H1 (cell line): Measurements from ENCODE around the gene UTP25. TPM values are rescaled to one million over a fixed set of nuclear protein-coding genes. Genes with fewer than 3 reads are reported as not detected.

Experiments
- ATF3 ChIP-seq: IDR thresholded peaks from 2 replicates; pipeline ENCODE4 v1.6.1; 2011; ENCODE audit warnings: low read depth, mild to moderate bottlenecking, low read length; ENCODE audit not compliant: insufficient read depth
- CBX8 ChIP-seq: fragments of 300-800, 300-1000 bp; sonication (generic); IDR thresholded peaks from 2 replicates; pipeline ENCODE4 v1.7.1; 2016; ENCODE audit warnings: low read depth, low read length, borderline replicate concordance
- CHD7 ChIP-seq: fragments of 300-600 bp; sonication (generic); IDR thresholded peaks from 2 replicates; pipeline ENCODE4 v1.7.1; 2012; ENCODE audit warnings: low read length, moderate library complexity, mild to moderate bottlenecking, inconsistent platforms; ENCODE audit not compliant: insufficient replicate concordance
- CTBP2 ChIP-seq: IDR thresholded peaks from 2 replicates; pipeline ENCODE4 v1.7.0; 2011; ENCODE audit warnings: borderline replicate concordance, mild to moderate bottlenecking, moderate library complexity, mixed read lengths, low read length; ENCODE audit not compliant: insufficient read depth, insufficient read length
- E2F6 ChIP-seq: IDR thresholded peaks from 2 replicates; pipeline ENCODE4 v1.6.1; 2012; ENCODE audit warnings: inconsistent platforms
- HDAC6 ChIP-seq: IDR thresholded peaks from one replicate; pipeline ENCODE4 v1.7.1; 2012; ENCODE audit warnings: low read depth, mild to moderate bottlenecking, inconsistent platforms, low read length, moderate library complexity
- SUZ12 ChIP-seq: fragments of 200-600 bp; sonication (generic); IDR thresholded peaks from 2 replicates; pipeline ENCODE4 v1.6.1; 2012; ENCODE audit warnings: mild to moderate bottlenecking, inconsistent platforms, low read length, moderate library complexity, mixed read lengths
- TBP ChIP-seq: IDR thresholded peaks from 2 replicates; pipeline ENCODE4 v1.6.1; 2011; ENCODE audit warnings: low read depth, low read length, improper control_type of control experiment
- TEAD4 ChIP-seq: IDR thresholded peaks from 2 replicates; pipeline ENCODE4 v1.6.1; 2012; ENCODE audit warnings: low read depth, low read length, inconsistent platforms, mixed read lengths
- polyA plus RNA-seq, 7 experiments: library from polyadenylated mRNA; depleted of rRNA in 3 of 7; stranded (reverse) in 5 of 7; unstranded in 2 of 7; fragments of >200 nt in 5 of 7; fragments of 200-250 nt in 2 of 7; gene quantifications; 1 replicate in 5 of 7; 2 replicates in 1 of 7; 4 replicates in 1 of 7; pipeline versions ENCODE4 v1.2.1 to v1.2.3, GENCODE V29; 2011 to 2013; ENCODE audit warnings: missing spikeins in 2 of 7, mixed read lengths in 2 of 7
- total RNA-seq: library from RNA; stranded (reverse); fragmentation: NEBNext Ultra II Directional; extraction: Animal tissue kit (Norgen Biotek cat#: 25700); gene quantifications from 2 replicates; pipeline ENCODE4 v1.2.1, GENCODE V29; 2021

The UTP25 gene
- total and polyA plus RNA-seq, 2 of the 8 experiments (the other 6 are each of a cell fraction or from before 2014, with no cell fraction given) = 4.0 to 7.6 TPM

DNA sequence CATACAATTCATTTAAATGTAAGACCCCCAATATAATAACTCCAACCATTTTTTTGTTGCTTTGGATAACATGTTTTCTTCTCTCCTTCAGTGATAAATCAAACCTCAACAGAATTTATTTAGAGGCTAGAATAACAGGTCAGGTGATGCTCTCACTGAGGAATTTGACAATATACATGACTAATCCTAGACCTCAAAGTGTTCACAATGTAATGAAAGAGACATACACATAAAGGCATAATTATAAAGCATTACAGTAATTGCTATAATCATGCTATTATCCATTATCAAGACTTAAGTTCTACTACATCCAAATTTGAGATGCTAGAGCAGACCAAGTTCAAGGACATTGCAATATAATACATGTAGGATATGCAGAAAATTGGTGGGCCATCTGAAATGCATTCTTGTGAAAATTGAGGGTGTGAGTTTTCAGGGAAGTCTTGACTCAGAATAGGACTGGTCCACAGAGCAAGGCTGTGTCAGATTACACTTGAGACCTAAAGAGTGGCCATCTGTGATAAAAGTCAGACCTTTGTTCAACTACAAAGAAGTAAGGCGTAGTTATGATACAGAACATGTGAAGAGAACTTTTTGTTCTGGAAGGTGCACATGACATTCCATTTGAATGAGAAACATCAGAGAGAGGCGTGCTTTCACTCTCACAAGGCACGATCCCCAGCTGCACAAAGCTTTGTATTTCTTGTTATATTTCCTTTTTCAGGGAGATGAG lies 45.5 kb downstream of the UTP25 start (continued):
- TF ChIP-seq CHD7 (no peak), E2F6 (no peak), CBX8 (no peak), TEAD4 (no peak), ATF3 (no peak), TBP (no peak), CTBP2 (no peak), HDAC6 (no peak), SUZ12 (no peak)
